Heart left ventricle (tissue), 13 donors: Measurements from ENCODE around the gene FAM3D.

ENCODE experiments used
- POLR2A ChIP-seq, 2 donors: fragments of 450-650 bp; IDR thresholded peaks; one replicate each; pipeline ENCODE4 v1.6.1; 2017; ENCODE audit warnings: antibody characterized with exemption in 2 of 2, mild to moderate bottlenecking in 2 of 2, moderate library complexity in 2 of 2
- TF ChIP-seq, protein P1 (sequence below), 12 donors: fragments of 200-600 bp; sonication (generic) in 4 of 12; IDR thresholded peaks; one replicate each; pipeline versions ENCODE4 v1.5.0 to v1.8.0; 2018 to 2022; ENCODE audit warnings: antibody characterized with exemption in 12 of 12, mild to moderate bottlenecking in 5 of 12
- donor health status: ischemic (EF 13 %, LVEDD 7.1; RV severe dilation, severe dysfunction).
- donor health status: DM: no; HTN: yes; CAD: no.
- donor health status: DM: no; HTN: no; CAD: no.
- donor health status: ischemic (EF 25% LVEDD 6.9; RV normal size, moderate dysfunction).
- donor health status: ischemic (EF 25% LVEDD 5.7; RV mildly dilated, moderate dysfunction).
- donor health status: ischemic (EF 35%, LVEDD 5.7; RV mildly dilated, moderate dysfunction).
- donor health status: nonischemic (EF 11% LVEDD 7.7; RV severe dilation, severe dysfunction).
- donor health status: DM: yes; HTN: yes; CAD: no.
- donor health status: PGD.
- donor health status: ischemic (EF 29% LVEDD 5.4; RV normal size, mild dysfunction).
- donor health status: nonischemic (EF 23%, LVEDD 6.1; RV moderate dilation, normal function).

DNA sequence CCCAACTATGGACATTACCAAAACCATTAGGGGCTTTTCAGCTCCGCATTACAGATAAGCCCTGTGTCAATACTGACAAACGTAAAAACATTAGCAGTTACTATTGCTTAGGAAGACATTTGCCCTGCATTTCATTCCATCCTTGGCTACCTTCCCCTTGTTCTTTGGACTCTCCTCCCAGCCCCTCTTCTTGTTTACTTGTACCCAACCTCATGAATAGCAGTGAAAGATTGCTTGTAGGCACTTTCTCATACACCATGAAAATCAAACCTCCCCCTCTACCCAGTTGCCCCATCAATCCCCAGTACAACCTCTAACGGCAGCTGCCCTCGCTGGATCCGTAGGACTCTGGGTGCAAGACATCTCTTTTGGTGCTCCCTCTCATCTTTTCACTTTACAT lies 72.5 kb downstream of the FAM3D start:
- TF ChIP-seq, protein P1, sequence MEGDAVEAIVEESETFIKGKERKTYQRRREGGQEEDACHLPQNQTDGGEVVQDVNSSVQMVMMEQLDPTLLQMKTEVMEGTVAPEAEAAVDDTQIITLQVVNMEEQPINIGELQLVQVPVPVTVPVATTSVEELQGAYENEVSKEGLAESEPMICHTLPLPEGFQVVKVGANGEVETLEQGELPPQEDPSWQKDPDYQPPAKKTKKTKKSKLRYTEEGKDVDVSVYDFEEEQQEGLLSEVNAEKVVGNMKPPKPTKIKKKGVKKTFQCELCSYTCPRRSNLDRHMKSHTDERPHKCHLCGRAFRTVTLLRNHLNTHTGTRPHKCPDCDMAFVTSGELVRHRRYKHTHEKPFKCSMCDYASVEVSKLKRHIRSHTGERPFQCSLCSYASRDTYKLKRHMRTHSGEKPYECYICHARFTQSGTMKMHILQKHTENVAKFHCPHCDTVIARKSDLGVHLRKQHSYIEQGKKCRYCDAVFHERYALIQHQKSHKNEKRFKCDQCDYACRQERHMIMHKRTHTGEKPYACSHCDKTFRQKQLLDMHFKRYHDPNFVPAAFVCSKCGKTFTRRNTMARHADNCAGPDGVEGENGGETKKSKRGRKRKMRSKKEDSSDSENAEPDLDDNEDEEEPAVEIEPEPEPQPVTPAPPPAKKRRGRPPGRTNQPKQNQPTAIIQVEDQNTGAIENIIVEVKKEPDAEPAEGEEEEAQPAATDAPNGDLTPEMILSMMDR (IDR thresholded peaks at IDR 0.05), result no peak
- no peak for TF ChIP-seq POLR2A (IDR thresholded peaks at IDR 0.05)
